Activated T-cell treated with anti-CD3 and anti-CD28 coated beads, Interleukin-2, amount 50 U/mL, for 4 hours (primary cell): ENCODE data around the gene NANS. TPM values are rescaled to one million over a fixed set of nuclear protein-coding genes. Genes with fewer than 3 reads are reported as not detected.

Experiments
- ATAC-seq, 2 donors: fragments of 200-7000 bp; cut with Tn5 transposase; one replicate each; pipeline ENCODE4 v1.10.0; 2021
- DNase-seq: peaks from one replicate; pipeline ENCODE4 v3.0.0-alpha.2; 2020
- H3K27me3 Mint-ChIP-seq: one replicate; pipeline ENCODE4 v1.8.0; 2021; ENCODE audit warnings: low read depth, mixed read lengths
- H3K36me3 Mint-ChIP-seq: one replicate; pipeline ENCODE4 v1.8.0; 2022; ENCODE audit warnings: mixed read lengths; ENCODE audit not compliant: insufficient read depth
- H3K4me1 Mint-ChIP-seq: one replicate; pipeline ENCODE4 v1.8.0; 2021; ENCODE audit warnings: low read depth, mixed read lengths
- H3K4me3 Mint-ChIP-seq: one replicate; pipeline ENCODE4 v1.8.0; 2021; ENCODE audit warnings: mild to moderate bottlenecking, moderate library complexity, mixed read lengths
- H3K9me3 Mint-ChIP-seq: one replicate; pipeline ENCODE4 v1.8.0; 2021; ENCODE audit warnings: mixed read lengths
- total RNA-seq, 3 donors: library from RNA; stranded (reverse); gene quantifications; one replicate each; pipeline ENCODE4 v1.2.1, GENCODE V29; 2021

NANS gene
- total RNA-seq, 3 donors from 2014 or later = 48.4 to 57.2 (median 49.1) TPM

DNA sequence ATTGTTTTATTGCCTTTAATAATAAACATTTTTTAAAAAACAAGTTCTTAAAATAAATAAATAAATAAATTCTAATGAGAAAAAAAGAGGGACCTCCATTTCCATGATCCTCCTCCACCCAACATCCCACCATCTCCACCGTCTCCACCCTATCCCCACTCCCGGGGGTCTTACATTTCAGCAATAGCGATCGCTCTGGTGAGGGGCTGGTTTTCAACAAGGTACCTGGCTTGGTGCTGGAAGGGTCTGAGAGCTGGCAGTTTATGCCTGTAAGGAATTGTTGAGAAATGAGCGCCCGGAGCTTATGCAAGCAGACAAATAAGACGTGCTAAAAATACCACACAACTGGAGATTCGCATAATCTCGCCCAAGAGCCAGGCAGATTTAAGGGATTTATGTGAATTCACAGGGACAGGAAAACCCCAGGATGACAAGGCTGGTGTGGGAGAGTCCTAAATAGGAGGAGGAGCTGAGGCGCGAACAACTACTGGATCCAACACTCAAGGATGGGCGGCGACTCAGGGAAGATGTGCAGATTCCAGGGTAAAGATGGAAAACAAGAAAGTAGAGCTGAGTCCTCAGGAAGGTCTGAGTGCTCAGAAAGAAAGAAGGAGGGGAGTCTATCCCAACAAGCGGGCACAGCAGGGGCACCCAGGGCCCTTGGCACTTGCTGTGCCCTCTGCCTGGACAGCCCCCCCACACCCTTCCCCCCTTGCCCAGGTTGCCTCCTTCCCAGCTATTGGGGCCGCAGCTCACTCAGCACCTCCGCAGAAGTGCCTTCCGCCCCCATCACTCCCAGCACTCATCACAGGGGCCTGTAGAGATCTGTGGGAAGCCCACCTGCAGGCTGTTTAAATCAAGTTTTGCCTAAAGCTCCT lies 35.4 kb downstream of the NANS start:
- Mint-ChIP-seq H3K4me1 (peaks cover 45% of the 10 kb centered on the region), H3K4me3 (no peak overlapping the region), H3K27me3 (no peaks in the 10 kb centered on the region), H3K36me3 (peaks cover 40% of the 10 kb centered on the region), H3K9me3 (no peaks in the 10 kb centered on the region)
- no peak for DNase-seq
- no peak for ATAC-seq

GRCh38 chr9:98092613-98092931 lies 36.0 kb downstream of the NANS start:
- peaks cover 51% of the 10 kb centered on the region for H3K4me1 Mint-ChIP-seq
- DNase-seq = no peak
- no peaks in the 10 kb centered on the region for H3K27me3 Mint-ChIP-seq
- peaks cover 44% of the 10 kb centered on the region for H3K36me3 Mint-ChIP-seq
- no peak overlapping the region for H3K4me3 Mint-ChIP-seq
- peak in 1 of 2 donors; percentile 61 for ATAC-seq
- no peaks in the 10 kb centered on the region for H3K9me3 Mint-ChIP-seq

DNA sequence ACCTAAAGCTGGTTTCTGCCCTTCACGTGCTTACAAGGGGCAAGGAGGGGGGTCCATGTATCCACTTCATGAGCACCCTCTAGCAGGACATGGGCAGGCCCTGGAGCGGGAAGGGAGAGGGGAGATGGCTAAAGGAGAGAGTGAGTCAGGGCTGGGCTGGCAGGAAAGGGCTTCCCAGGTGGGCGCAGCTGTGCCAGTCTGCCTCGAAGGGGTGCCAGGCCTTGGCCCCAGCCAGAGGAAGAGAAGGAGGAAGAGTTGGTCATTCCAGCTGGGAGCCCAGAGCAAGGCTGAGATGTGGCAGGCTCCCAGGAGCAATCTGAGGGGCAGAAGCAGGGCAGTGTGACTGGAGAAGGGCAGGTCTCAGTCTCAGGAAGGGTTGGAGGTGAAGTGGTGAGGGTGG lies 37.8 kb downstream of the NANS start:
- H3K4me1 Mint-ChIP-seq = peaks cover 66% of the 10 kb centered on the region
- ATAC-seq (no peak), DNase-seq (no peak)
- H3K9me3 Mint-ChIP-seq = no peaks in the 10 kb centered on the region
- H3K27me3 Mint-ChIP-seq = no peaks in the 10 kb centered on the region
- peaks cover 45% of the 10 kb centered on the region for H3K36me3 Mint-ChIP-seq
- no peak overlapping the region for H3K4me3 Mint-ChIP-seq

DNA sequence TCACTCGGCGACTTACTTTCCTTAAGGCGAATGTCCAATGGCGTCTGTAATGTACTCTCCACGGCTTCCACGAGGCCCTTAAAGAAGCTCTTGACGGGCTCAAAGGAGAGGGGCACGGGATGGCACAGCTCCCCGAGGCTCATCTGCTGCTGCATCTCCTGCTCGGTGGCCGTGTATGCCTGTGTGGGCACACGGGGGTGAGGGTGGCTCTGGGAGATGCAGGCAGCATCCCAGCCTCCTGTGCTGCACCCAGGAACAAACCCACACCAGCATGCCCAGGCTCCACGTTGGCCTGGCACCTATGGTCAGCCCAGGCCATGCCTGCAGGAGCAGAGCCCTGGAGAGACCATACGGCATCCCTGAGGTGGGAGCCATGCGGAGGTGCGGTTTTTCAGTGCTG lies 38.3 kb downstream of the NANS start:
- Mint-ChIP-seq H3K27me3 (no peaks in the 10 kb centered on the region), H3K4me3 (no peak overlapping the region), H3K36me3 (peaks cover 40% of the 10 kb centered on the region), H3K4me1 (peaks cover 70% of the 10 kb centered on the region), H3K9me3 (no peaks in the 10 kb centered on the region)
- ATAC-seq (no peak), DNase-seq (no peak)

DNA sequence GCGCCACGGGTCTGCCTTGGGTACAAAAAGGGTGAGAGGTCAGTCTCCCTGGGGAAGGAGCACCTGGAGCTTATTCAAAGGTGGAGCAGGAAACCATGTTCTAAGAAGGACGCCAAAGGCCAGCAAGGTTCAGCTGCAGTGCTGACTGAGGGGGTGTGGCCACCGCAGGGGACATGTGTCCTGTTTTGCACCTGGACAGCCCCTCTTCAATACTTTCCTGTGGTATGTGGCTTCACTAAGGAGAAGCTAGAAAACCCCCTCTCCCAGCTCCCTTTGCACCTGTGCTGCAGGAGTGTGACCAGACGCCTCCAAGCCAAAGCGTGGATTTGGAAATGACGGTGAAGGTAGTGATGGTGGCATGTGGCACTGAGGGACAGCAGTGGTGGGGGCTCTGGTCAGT lies 38.9 kb downstream of the NANS start:
- no peaks in the 10 kb centered on the region for H3K27me3 Mint-ChIP-seq
- H3K9me3 Mint-ChIP-seq = no peaks in the 10 kb centered on the region
- DNase-seq = no peak
- H3K4me3 Mint-ChIP-seq = no peak overlapping the region
- H3K4me1 Mint-ChIP-seq = peaks cover 72% of the 10 kb centered on the region
- peaks cover 36% of the 10 kb centered on the region for H3K36me3 Mint-ChIP-seq
- no peak for ATAC-seq

GRCh38 chr9:98096091-98096490 lies 39.6 kb downstream of the NANS start:
- no peak for ATAC-seq
- H3K9me3 Mint-ChIP-seq = no peaks in the 10 kb centered on the region
- peaks cover 36% of the 10 kb centered on the region for H3K36me3 Mint-ChIP-seq
- no peak for DNase-seq
- no peak overlapping the region for H3K4me3 Mint-ChIP-seq
- peaks cover 72% of the 10 kb centered on the region for H3K4me1 Mint-ChIP-seq
- H3K27me3 Mint-ChIP-seq = no peaks in the 10 kb centered on the region

GRCh38 chr9:98097836-98098235 lies 41.3 kb downstream of the NANS start:
- DNase-seq (peak; percentile 27), ATAC-seq (peak; percentile 32 to 34)
- peaks cover 30% of the 10 kb centered on the region for H3K36me3 Mint-ChIP-seq
- H3K27me3 Mint-ChIP-seq = no peaks in the 10 kb centered on the region
- H3K4me1 Mint-ChIP-seq = peaks cover 81% of the 10 kb centered on the region
- H3K9me3 Mint-ChIP-seq = no peaks in the 10 kb centered on the region
- no peak overlapping the region for H3K4me3 Mint-ChIP-seq

GRCh38 chr9:98099346-98099745 lies 42.8 kb downstream of the NANS start:
- Mint-ChIP-seq H3K4me1 (peaks cover 82% of the 10 kb centered on the region), H3K4me3 (no peak overlapping the region), H3K9me3 (no peaks in the 10 kb centered on the region), H3K27me3 (no peaks in the 10 kb centered on the region), H3K36me3 (peaks cover 26% of the 10 kb centered on the region)
- DNase-seq (no peak), ATAC-seq (peak; percentile 9 to 25)

- no peak for DNase-seq
- Mint-ChIP-seq H3K4me3 (peak overlapping the region; percentile 4), H3K27me3 (no peaks in the 10 kb centered on the region), H3K36me3 (peaks cover 28% of the 10 kb centered on the region), H3K4me1 (peaks cover 82% of the 10 kb centered on the region), H3K9me3 (no peaks in the 10 kb centered on the region)
- no peak for ATAC-seq
Observed at GRCh38 chr9:98099898-98100297, 43.4 kb downstream of the NANS start.

GRCh38 chr9:98100456-98100855 lies 43.9 kb downstream of the NANS start:
- no peak for ATAC-seq
- no peak for DNase-seq
- Mint-ChIP-seq H3K9me3 (no peaks in the 10 kb centered on the region), H3K27me3 (no peaks in the 10 kb centered on the region), H3K4me1 (peaks cover 83% of the 10 kb centered on the region), H3K36me3 (peaks cover 28% of the 10 kb centered on the region), H3K4me3 (no peak overlapping the region)

DNA sequence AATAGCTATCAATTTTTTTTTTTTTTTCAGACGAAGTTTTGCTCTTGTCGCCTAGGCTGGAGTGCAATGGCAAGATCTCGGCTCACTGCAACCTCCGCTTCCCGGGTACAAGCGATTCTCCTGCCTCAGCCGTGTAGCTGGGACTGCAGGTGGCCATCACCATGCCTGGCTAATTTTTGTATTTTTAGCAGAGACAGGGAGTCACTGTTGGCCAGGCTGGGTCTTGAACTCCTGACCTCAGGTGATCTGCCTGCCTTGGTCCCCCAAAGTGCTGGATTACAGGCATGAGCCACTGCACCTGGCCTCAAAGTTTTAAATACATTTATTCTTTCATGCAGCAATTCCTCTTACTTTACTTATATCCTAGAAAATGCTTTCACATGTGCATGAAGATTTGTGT lies 44.9 kb downstream of the NANS start:
- no peak overlapping the region for H3K4me3 Mint-ChIP-seq
- H3K4me1 Mint-ChIP-seq = peaks cover 88% of the 10 kb centered on the region
- peaks cover 29% of the 10 kb centered on the region for H3K36me3 Mint-ChIP-seq
- no peaks in the 10 kb centered on the region for H3K9me3 Mint-ChIP-seq
- DNase-seq (no peak), ATAC-seq (no peak)
- H3K27me3 Mint-ChIP-seq = no peaks in the 10 kb centered on the region

DNA sequence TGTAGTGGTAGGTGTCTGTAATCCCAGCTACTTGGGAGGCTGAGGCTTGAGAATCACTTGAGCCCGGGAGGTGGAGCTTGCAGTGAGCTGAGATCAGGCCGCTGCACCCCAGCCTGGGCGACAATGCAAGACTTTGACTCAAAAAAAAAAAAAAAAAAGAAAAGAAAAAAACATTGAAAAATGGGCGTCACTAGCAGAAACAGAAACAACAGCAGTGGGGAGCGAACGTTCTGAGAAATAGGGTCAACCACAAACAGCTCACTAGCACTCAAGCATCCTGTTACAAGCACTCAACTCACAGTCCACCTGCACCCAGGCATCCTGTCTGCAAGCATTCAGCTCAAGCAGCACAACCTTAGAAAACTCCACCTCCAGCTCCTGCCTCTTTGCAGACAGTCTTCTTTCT lies 45.3 kb downstream of the NANS start:
- ATAC-seq = peak; percentile 96 to 98
- Mint-ChIP-seq H3K4me3 (peak overlapping the region; percentile 53), H3K27me3 (no peaks in the 10 kb centered on the region), H3K9me3 (no peaks in the 10 kb centered on the region), H3K4me1 (peaks cover 88% of the 10 kb centered on the region), H3K36me3 (peaks cover 25% of the 10 kb centered on the region)
- peak; percentile 62 for DNase-seq

- Mint-ChIP-seq H3K27me3 (no peaks in the 10 kb centered on the region), H3K4me1 (peaks cover 89% of the 10 kb centered on the region), H3K36me3 (peaks cover 24% of the 10 kb centered on the region), H3K4me3 (no peak overlapping the region), H3K9me3 (no peaks in the 10 kb centered on the region)
- DNase-seq (no peak), ATAC-seq (no peak)
Observed at GRCh38 chr9:98104445-98104881, 47.9 kb downstream of the NANS start.

DNA sequence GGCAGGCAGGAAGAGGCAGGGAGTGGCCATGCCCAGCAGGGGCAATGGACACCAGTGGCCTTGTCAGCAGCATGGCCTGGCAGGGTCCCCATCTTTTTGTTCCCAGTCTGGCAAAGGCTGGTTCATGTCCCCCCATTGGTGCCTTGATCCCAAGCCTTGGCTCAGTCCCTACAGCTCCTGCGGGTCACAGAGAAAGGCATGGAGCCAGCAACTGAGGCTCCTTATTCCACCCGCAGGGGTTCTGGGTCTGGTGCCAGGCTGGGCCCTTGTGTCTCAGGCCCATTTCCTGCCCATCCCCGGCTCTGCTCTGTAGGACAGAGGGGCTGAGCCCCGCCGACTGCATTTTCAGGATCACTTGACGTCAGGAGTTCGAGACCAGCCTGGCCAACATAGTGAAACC lies 48.5 kb downstream of the NANS start:
- Mint-ChIP-seq H3K36me3 (peaks cover 28% of the 10 kb centered on the region), H3K9me3 (no peaks in the 10 kb centered on the region), H3K4me1 (peaks cover 89% of the 10 kb centered on the region), H3K27me3 (no peaks in the 10 kb centered on the region), H3K4me3 (no peak overlapping the region)
- DNase-seq (no peak), ATAC-seq (no peak)

DNA sequence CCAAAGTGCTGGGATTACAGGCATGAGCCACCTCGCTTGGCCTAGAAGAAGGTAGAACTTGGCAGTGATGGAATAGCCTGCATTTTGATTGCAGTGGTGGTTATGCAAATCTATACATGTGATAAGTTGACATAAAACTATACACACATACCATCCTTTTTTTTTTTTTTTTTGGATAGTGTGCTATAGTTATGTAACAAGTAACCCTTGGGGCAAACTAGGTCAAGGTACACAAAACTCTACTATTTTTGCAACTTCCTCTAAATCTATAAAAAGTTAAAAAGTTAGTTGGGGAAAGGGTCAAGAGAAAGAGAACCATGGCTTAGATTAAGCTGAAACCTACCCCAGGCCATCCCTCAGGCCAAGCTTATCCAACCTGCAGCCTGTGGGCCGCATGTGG lies 51.4 kb downstream of the NANS start:
- ATAC-seq = no peak

More for the DNA sequence above, 51.4 kb downstream of the NANS start:
- H3K4me1 Mint-ChIP-seq = peaks cover 83% of the 10 kb centered on the region
- no peaks in the 10 kb centered on the region for H3K27me3 Mint-ChIP-seq
- H3K36me3 Mint-ChIP-seq = peaks cover 34% of the 10 kb centered on the region
- no peaks in the 10 kb centered on the region for H3K9me3 Mint-ChIP-seq
- no peak overlapping the region for H3K4me3 Mint-ChIP-seq
- DNase-seq = no peak
